ENCODE data around the gene UBAP1L.

- TF ChIP-seq POLR2A (IDR thresholded peaks at IDR 0.05) = no peak
- TF ChIP-seq CTCF (IDR thresholded peaks at IDR 0.05) = no peak
Measured at GRCh38 chr15:65056868-65057548, 58.0 kb downstream of the UBAP1L start.
